NCI-H2196 (cell line): ENCODE results near the gene WDHD1.
"Not testable (repeated sequence)": the region's sequence is repeated elsewhere in the genome, so short reads cannot be mapped to it uniquely, and the experiment has no call there.

ENCODE experiments used
- DNase-seq: peaks from one replicate; lab custom pipeline; 2025; ENCODE audit not compliant: unreplicated experiment; lab: John Stamatoyannopoulos, UW

Gene WDHD1, protein sequence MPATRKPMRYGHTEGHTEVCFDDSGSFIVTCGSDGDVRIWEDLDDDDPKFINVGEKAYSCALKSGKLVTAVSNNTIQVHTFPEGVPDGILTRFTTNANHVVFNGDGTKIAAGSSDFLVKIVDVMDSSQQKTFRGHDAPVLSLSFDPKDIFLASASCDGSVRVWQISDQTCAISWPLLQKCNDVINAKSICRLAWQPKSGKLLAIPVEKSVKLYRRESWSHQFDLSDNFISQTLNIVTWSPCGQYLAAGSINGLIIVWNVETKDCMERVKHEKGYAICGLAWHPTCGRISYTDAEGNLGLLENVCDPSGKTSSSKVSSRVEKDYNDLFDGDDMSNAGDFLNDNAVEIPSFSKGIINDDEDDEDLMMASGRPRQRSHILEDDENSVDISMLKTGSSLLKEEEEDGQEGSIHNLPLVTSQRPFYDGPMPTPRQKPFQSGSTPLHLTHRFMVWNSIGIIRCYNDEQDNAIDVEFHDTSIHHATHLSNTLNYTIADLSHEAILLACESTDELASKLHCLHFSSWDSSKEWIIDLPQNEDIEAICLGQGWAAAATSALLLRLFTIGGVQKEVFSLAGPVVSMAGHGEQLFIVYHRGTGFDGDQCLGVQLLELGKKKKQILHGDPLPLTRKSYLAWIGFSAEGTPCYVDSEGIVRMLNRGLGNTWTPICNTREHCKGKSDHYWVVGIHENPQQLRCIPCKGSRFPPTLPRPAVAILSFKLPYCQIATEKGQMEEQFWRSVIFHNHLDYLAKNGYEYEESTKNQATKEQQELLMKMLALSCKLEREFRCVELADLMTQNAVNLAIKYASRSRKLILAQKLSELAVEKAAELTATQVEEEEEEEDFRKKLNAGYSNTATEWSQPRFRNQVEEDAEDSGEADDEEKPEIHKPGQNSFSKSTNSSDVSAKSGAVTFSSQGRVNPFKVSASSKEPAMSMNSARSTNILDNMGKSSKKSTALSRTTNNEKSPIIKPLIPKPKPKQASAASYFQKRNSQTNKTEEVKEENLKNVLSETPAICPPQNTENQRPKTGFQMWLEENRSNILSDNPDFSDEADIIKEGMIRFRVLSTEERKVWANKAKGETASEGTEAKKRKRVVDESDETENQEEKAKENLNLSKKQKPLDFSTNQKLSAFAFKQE

GRCh38 chr14:55026793-55027561 lies at the start of gene WDHD1, which contains the start of gene SOCS4:
TSS of gene WDHD1 (minus strand) at chr14:55027099. CDS start at chr14:55026787, 312 bp downstream.
TSS of gene SOCS4 (plus strand) at chr14:55027236. CDS start at chr14:55043042, 15,806 bp downstream.
- peak; percentile 94 for DNase-seq

DNA sequence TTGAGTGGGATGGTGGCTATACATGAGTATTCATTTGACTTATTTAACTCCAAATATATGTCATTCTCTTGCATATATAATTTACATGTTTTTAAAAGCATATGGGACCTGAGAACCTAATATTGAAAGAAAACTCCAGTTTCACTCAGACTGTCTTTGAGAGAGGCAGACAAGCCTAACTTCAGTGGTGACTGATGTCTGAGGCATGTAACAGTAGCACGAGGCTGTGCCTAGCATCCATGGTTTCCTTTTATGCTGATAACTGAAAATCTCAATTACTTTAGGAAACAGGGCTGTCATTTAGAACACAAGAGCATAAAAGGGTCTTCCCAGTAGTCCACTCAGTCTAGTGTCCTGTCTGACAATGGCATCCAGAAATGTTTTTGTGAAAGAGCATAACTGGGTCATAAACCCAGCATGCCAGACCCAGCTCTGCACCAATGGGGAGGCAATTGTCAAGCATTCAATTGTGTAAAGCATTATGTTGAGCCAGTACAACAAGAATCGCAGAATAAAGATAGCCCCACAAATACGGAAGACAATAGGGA lies 48.8 kb upstream of the WDHD1 start:
- DNase-seq: no peak

DNA sequence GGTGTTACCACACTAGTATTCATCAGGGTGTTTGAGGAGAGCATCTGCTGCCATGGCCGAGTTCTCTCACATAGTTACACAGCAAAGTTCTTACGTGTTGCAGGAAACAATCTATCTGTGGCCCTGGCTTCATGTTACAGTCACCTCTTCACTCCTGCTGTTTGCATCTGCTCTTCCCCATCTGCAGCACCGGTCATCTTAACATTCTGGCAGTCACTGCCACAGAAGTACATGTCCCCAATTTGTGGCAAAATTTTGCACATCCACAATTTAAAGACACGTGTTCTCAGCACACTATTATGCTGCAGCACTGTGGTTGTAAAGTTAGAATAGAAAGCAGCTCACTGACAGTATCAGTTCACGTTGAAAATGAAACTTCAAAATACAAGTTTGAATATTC lies 47.8 kb upstream of the WDHD1 start:
- no peak for DNase-seq

DNA sequence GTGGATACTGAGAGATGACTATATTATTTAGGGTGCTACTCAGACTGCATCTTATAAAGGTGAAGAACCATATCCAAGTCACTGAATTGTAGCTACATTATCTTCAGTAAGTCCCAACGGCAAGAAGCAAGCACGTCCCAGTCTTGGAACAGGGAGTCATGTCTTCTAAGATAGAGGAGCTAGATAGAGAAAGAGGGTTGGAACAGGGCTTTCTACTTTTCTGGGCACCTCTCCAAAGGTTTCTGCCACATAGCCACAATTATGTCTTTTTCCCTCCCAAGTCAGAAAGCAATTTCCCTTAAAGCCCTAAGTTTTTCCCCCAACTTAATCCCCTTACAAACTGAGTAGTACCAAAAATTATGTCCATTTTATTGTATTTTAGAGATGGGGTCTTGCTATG lies 47.0 kb upstream of the WDHD1 start:
- DNase-seq: no peak

- no peak for DNase-seq
Observed at GRCh38 chr14:55071870-55072640, 45.2 kb upstream of the WDHD1 start.

- DNase-seq: no peak
Observed at GRCh38 chr14:55070981-55071411, 44.1 kb upstream of the WDHD1 start.

DNA sequence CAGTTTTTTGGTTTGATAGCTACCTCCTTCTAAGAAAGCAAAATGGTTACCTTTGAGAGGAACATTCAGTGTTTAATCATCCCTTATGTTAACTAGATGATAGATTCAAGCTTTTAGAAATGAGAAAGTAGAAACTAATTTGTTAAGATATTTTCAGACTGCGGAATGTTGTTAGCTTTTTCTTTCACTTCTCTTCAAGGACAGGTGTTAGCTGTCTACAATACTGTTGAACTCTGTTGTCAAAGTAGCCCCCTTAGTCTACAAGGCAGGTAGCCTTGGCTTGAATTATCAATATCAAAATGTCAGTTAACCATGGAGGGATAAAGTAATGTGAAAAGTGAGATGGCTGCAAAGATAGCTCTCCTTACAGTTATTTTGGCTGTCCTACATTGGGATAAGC lies 39.3 kb upstream of the WDHD1 start:
- DNase-seq: no peak

GRCh38 chr14:55065411-55065810 lies 38.5 kb upstream of the WDHD1 start:
- DNase-seq: no peak

- not testable (repeated sequence) for DNase-seq
Observed at GRCh38 chr14:55064896-55065295, 38.0 kb upstream of the WDHD1 start.

DNA sequence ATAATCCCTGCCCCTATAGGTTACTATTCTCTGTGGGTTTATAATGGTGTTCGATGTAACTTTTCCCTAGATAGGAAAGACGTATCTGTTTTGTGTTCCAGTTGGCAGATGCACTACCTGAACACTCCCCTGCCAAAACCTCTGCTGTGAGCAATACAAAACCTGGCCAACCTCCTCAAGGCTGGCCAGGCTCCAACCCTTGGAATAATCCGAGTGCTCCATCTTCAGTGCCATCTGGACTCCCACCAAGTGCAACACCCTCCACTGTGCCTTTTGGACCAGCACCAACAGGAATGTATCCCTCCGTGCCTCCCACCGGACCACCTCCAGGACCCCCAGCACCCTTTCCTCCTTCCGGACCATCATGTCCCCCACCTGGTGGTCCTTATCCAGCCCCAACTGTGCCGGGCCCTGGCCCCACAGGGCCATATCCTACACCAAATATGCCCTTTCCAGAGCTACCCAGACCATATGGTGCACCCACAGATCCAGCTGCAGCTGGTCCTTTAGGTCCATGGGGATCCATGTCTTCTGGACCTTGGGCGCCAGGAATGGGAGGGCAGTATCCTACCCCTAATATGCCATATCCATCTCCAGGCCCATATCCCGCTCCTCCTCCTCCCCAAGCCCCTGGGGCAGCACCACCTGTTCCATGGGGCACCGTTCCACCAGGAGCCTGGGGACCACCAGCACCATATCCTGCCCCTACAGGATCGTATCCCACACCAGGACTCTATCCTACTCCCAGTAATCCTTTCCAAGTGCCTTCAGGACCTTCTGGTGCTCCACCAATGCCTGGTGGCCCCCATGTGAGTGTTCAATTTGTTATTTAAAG lies 35.8 kb upstream of the WDHD1 start:
- peak; percentile 51 for DNase-seq

DNA sequence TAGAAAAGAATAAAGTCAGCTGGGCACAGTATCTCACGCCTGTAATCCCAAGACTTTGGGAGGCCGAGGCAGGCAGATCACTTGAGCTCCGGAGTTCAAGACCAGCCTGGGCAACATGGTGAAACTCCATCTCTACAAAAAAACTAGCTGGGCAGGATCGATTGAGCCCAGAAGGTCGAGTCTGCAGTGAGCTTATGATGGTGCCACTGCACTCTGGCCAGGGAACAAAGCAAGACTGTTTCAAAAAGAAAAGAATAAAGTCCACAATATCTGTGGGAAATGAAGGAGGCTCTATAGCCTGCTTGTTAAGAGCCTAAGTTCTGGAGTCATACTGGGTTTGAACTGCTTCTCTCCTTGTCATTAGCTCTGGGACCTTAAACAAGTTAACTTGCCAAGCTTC lies 32.4 kb upstream of the WDHD1 start:
- no peak for DNase-seq

DNA sequence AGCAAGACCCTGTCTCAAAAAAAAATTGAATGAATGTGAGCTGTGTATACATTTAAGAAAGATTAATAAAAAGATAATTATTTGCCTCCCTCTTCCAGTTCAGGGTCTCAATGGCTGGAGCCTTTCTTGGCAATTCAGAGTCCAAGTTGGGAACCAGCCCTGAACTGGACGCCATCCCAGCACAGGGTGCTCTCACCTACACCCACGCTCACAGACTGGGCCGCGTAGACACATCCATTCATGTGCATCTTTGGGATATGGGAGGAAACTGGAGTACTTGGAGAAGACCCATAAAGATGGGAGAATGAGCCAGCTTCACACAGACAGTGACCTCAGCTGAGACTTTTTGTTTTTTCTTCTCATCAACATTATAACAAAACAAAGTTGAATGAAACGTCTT lies 31.0 kb upstream of the WDHD1 start:
- DNase-seq: no peak

DNA sequence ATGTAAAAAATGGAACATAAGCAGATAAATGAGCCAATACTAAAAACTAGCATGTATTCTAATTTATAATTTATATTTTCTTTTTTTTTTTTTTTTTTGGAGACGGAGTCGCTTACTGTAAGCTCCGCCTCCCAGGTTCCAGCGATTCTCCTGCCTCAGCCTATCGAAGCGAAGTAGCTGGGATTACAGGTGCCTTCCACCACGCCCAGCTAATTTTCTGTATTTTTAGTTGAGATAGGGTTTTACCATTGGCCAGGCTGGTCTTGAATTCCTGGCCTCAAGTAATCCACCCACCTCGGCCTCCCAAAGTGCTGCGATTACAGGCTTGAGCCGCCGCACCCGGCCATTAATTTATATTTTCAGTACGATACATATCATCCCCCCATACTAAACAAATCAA lies 27.2 kb upstream of the WDHD1 start:
- no peak for DNase-seq

DNA sequence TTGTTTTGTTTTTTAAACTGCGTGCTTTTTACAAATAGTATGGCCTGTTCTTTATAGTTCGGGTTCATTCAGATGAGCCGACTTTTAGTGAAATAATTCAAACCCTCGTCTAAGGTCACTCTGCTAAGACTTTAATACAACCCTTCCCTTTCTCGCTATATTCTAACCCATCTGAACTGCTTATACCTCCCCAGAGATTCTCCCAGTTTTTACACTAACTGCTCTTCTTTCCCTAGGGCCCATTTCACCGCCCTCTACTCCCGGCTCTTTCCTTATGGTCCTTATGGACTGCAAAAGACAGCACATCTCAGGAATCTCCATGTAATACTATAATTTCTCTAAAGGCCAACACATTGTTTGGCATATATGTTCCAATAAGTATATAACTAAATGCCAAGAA lies 26.6 kb upstream of the WDHD1 start:
- DNase-seq: no peak

DNA sequence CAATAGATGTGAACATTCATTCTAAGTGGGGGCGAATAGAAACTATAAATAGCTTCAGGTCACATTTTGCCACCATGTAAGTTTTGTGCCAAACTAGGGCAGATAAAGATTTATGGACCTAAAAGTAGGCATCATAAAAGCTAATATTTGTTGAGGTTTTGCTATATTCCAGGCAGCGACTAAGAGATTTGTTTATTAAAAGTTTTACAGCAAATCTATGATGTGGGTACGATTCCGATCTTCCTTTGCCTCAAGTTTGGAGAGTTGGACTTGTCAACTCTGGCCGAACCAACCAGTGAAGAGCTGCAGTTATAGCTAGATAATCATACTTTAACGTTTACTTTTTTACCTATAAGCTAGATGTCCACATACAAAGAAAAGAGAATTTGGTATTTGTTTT lies 26.1 kb upstream of the WDHD1 start:
- no peak for DNase-seq

DNA sequence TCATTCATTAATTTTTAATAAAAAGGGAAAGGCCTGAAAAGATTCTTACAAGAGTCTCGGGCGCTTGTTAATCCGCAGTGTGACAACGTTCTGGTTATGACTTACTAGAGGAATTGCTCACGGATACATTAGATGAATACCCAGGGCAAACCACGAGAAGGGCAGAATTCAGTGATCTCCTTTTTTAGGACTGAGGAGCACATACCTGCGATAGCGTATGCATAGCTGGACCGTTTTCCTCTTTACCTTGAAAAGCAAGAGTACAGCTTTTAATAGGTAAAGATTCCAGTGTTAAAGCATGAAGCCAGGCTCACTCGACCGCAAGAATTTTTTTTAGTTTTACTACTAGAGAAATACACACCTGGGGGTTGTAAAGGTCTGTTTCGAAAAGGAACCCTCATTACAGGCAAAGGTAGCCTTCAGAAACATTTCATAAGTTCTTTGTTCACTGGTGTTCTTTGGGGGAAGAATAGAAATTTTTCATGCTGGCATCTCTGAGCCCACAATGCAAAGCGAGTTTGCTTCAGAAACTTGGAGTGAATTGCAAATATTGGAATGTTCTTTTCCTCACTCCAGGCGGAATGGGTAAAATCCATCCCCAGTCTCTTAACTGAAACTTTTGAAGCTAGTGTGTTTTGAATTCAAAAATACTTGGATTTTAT lies 25.5 kb upstream of the WDHD1 start:
- DNase-seq: no peak

GRCh38 chr14:55051423-55052268 lies 24.7 kb upstream of the WDHD1 start, which contains the start of gene MAPK1IP1L:
TSS of gene MAPK1IP1L (plus strand) at chr14:55051647. CDS start at chr14:55061684, 10,037 bp downstream.
- peak; percentile 92 for DNase-seq
